HG02870 (cell line): ENCODE data around the gene PRPF6.

Source experiments
- ATAC-seq: cut with Tn5 transposase; IDR thresholded peaks from one replicate; pipeline ENCODE4 v1.9.1; 2021; ENCODE audit warnings: mild to moderate bottlenecking, moderate library complexity; ENCODE audit not compliant: unreplicated experiment

PRPF6 gene

GRCh38 chr20:64033981-64034493, 53.1 kb downstream of the PRPF6 start:
- no peak for ATAC-seq

- ATAC-seq = no peak
Measured at GRCh38 chr20:64035066-64035932, 54.4 kb downstream of the PRPF6 start.

GRCh38 chr20:64035933-64036345, 55.0 kb downstream of the PRPF6 start, which contains the start of gene C20orf204:
C20orf204 (plus strand) TSS chr20:64036182; CDS start chr20:64036324, 142 bp downstream.
- no peak for ATAC-seq

GRCh38 chr20:64036346-64037198, 55.6 kb downstream of the PRPF6 start:
- no peak for ATAC-seq

GRCh38 chr20:64037199-64037497, 56.2 kb downstream of the PRPF6 start:
- no peak for ATAC-seq

GRCh38 chr20:64037498-64038213, 56.7 kb downstream of the PRPF6 start:
- no peak for ATAC-seq

GRCh38 chr20:64038224-64038564, 57.3 kb downstream of the PRPF6 start:
- ATAC-seq = no peak

- ATAC-seq = no peak
Measured at GRCh38 chr20:64038565-64039292, 57.8 kb downstream of the PRPF6 start.

- ATAC-seq = no peak
Measured at GRCh38 chr20:64039293-64040160, 58.6 kb downstream of the PRPF6 start.

- no peak for ATAC-seq
Measured at GRCh38 chr20:64040231-64041039, 59.5 kb downstream of the PRPF6 start.

GRCh38 chr20:64041040-64041780, 60.3 kb downstream of the PRPF6 start:
- ATAC-seq = no peak

- ATAC-seq = no peak
Measured at GRCh38 chr20:64041781-64042053, 60.8 kb downstream of the PRPF6 start.

GRCh38 chr20:64042054-64042781, 61.3 kb downstream of the PRPF6 start:
- ATAC-seq = no peak

GRCh38 chr20:64043768-64044167, 62.8 kb downstream of the PRPF6 start:
- ATAC-seq = no peak

GRCh38 chr20:64044484-64045247, 63.7 kb downstream of the PRPF6 start:
- ATAC-seq = no peak

- ATAC-seq = no peak
Measured at GRCh38 chr20:64045346-64046011, 64.5 kb downstream of the PRPF6 start.
